DMS114 treated with DMSO at 0.1 percent for 48 hours (cell line): ENCODE measurements around the gene ATP4B.

Experiments
- DNase-seq: peaks from one replicate; lab custom pipeline; 2025; ENCODE audit not compliant: unreplicated experiment; lab: John Stamatoyannopoulos, UW

Gene ATP4B

GRCh38 chr13:113642563-113642962 lies 15.4 kb downstream of the ATP4B start:
- no peak for DNase-seq

- no peak for DNase-seq
Measured at GRCh38 chr13:113641426-113641825, 16.6 kb downstream of the ATP4B start.

- DNase-seq = no peak
Measured at GRCh38 chr13:113639616-113640262, 18.3 kb downstream of the ATP4B start.

GRCh38 chr13:113638806-113639205 lies 19.2 kb downstream of the ATP4B start:
- no peak for DNase-seq

- DNase-seq = no peak
Measured at GRCh38 chr13:113638173-113638746, 19.7 kb downstream of the ATP4B start.

- no peak for DNase-seq
Measured at GRCh38 chr13:113637262-113638160, 20.5 kb downstream of the ATP4B start.

GRCh38 chr13:113636266-113636963 lies 21.6 kb downstream of the ATP4B start:
- no peak for DNase-seq

GRCh38 chr13:113635709-113636108 lies 22.3 kb downstream of the ATP4B start:
- DNase-seq = no peak

GRCh38 chr13:113635048-113635420 lies 23.0 kb downstream of the ATP4B start:
- DNase-seq = no peak

GRCh38 chr13:113634279-113635047 lies 23.5 kb downstream of the ATP4B start:
- no peak for DNase-seq

- no peak for DNase-seq
Measured at GRCh38 chr13:113633485-113633873, 24.5 kb downstream of the ATP4B start.

- no peak for DNase-seq
Measured at GRCh38 chr13:113632706-113633484, 25.1 kb downstream of the ATP4B start.

GRCh38 chr13:113631341-113632095 lies 26.5 kb downstream of the ATP4B start:
- no peak for DNase-seq

GRCh38 chr13:113630804-113631203 lies 27.2 kb downstream of the ATP4B start:
- no peak for DNase-seq

GRCh38 chr13:113630296-113630695 lies 27.7 kb downstream of the ATP4B start:
- no peak for DNase-seq

GRCh38 chr13:113629866-113630265 lies 28.1 kb downstream of the ATP4B start:
- no peak for DNase-seq

GRCh38 chr13:113628291-113629270 lies 29.4 kb downstream of the ATP4B start:
- no peak for DNase-seq

GRCh38 chr13:113627136-113627535 lies 30.9 kb downstream of the ATP4B start:
- no peak for DNase-seq
